Trophoblast cell (in vitro differentiated cells and primary cell): Measurements from ENCODE around the gene TMEM107. TPM values are rescaled to one million over a fixed set of nuclear protein-coding genes. Genes with fewer than 3 reads are reported as not detected.

Experiments used
- DNase-seq, 2 donors: peaks; one replicate each; pipeline ENCODE4 v3.0.0-alpha.2; 2016
- H2AFZ ChIP-seq: 2 replicates; pipeline ENCODE4 v1.6.1; 2013; ENCODE audit warnings: low read length, moderate library complexity, mild to moderate bottlenecking; ENCODE audit not compliant: insufficient read depth, poor library complexity
- H2AK5ac ChIP-seq: 2 replicates; pipeline ENCODE4 v1.6.1; 2013; ENCODE audit warnings: mild to moderate bottlenecking, low read length
- H2BK120ac ChIP-seq: 2 replicates; pipeline ENCODE4 v1.6.1; 2013; ENCODE audit warnings: low read length, mild to moderate bottlenecking, moderate library complexity; ENCODE audit not compliant: insufficient read depth, poor library complexity
- H2BK12ac ChIP-seq: 2 replicates; pipeline ENCODE4 v1.6.1; 2013; ENCODE audit warnings: mild to moderate bottlenecking, low read length, moderate library complexity
- H2BK5ac ChIP-seq: 2 replicates; pipeline ENCODE4 v1.6.1; 2013; ENCODE audit warnings: low read length, low read depth, moderate library complexity, mild to moderate bottlenecking; ENCODE audit not compliant: poor library complexity
- H3K14ac ChIP-seq: 2 replicates; pipeline ENCODE4 v1.6.1; 2013; ENCODE audit warnings: mild to moderate bottlenecking, low read length
- H3K18ac ChIP-seq: 2 replicates; pipeline ENCODE4 v1.6.1; 2013; ENCODE audit warnings: mild to moderate bottlenecking, low read length
- H3K23ac ChIP-seq: 2 replicates; pipeline ENCODE4 v1.6.1; 2013; ENCODE audit warnings: low read length
- H3K27ac ChIP-seq: 2 replicates; pipeline ENCODE4 v1.5.1; 2013; ENCODE audit warnings: low read depth, mild to moderate bottlenecking, inconsistent platforms, low read length, moderate library complexity
- H3K27me3 ChIP-seq: 2 replicates; pipeline ENCODE4 v1.6.1; 2013; ENCODE audit warnings: inconsistent platforms, mild to moderate bottlenecking, low read length, moderate library complexity; ENCODE audit not compliant: insufficient read depth
- H3K36me3 ChIP-seq, 2 experiments: 1 replicate in 1 of 2; 2 replicates in 1 of 2; pipeline ENCODE4 v1.6.1; 2013; ENCODE audit warnings: low read length in 2 of 2, mild to moderate bottlenecking in 2 of 2, moderate library complexity in 1 of 2; ENCODE audit not compliant: insufficient read depth in 2 of 2, control insufficient read depth in 1 of 2
- H3K4ac ChIP-seq: 2 replicates; pipeline ENCODE4 v1.6.1; 2013; ENCODE audit warnings: low read depth, mild to moderate bottlenecking, low read length, moderate library complexity
- H3K4me1 ChIP-seq, 2 experiments: 1 replicate in 1 of 2; 2 replicates in 1 of 2; pipeline ENCODE4 v1.6.1; 2013; ENCODE audit warnings: low read length in 2 of 2, mild to moderate bottlenecking in 2 of 2, moderate library complexity in 1 of 2; ENCODE audit not compliant: insufficient read depth in 2 of 2, control insufficient read depth in 1 of 2
- H3K4me2 ChIP-seq: 2 replicates; pipeline ENCODE4 v1.6.1; 2013; ENCODE audit warnings: inconsistent platforms, mild to moderate bottlenecking, low read length, moderate library complexity
- H3K4me3 ChIP-seq: 2 replicates; pipeline ENCODE4 v1.5.1; 2013; ENCODE audit warnings: mild to moderate bottlenecking, low read depth, low read length, inconsistent platforms
- H3K79me1 ChIP-seq: one replicate; pipeline ENCODE4 v1.6.1; 2013; ENCODE audit warnings: low read length
- H3K79me2 ChIP-seq: 2 replicates; pipeline ENCODE4 v1.6.1; 2013; ENCODE audit warnings: low read length, mild to moderate bottlenecking; ENCODE audit not compliant: control insufficient read depth, insufficient read depth, poor library complexity
- H3K9ac ChIP-seq: 2 replicates; pipeline ENCODE4 v1.6.1; 2013; ENCODE audit warnings: mild to moderate bottlenecking, low read length
- H3K9me3 ChIP-seq: 2 replicates; pipeline ENCODE4 v1.6.1; 2013; ENCODE audit warnings: low read depth, mild to moderate bottlenecking, control low read depth, inconsistent platforms, low read length; ENCODE audit not compliant: insufficient read depth
- H4K12ac ChIP-seq: 2 replicates; pipeline ENCODE4 v1.6.1; 2013; ENCODE audit warnings: low read depth, mild to moderate bottlenecking, low read length, moderate library complexity
- H4K8ac ChIP-seq: 2 replicates; pipeline ENCODE4 v1.6.1; 2013; ENCODE audit warnings: low read depth, mild to moderate bottlenecking, low read length, moderate library complexity
- H4K91ac ChIP-seq: one replicate; pipeline ENCODE4 v1.6.1; 2013; ENCODE audit warnings: low read depth, mild to moderate bottlenecking, low read length, moderate library complexity
- WGBS: extraction: QIAGEN DNeasy Blood & Tissue Kit; methylation state at CpG from one replicate; pipeline ENCODE4 v1.1.7; 2013; ENCODE audit warnings: missing lambda C conversion rate; ENCODE audit not compliant: insufficient read length, insufficient coverage; ENCODE audit errors: extremely low coverage; 5-methylcytosine and 5-hydroxymethylcytosine counted together
- polyA plus RNA-seq: library from polyadenylated mRNA; stranded (reverse); fragments of 200-250 nt; gene quantifications from 2 replicates; pipeline ENCODE4 v1.2.3, GENCODE V29; 2013

Gene TMEM107
- polyA plus RNA-seq = 7.4 and 7.6 TPM in 2 replicates

DNA sequence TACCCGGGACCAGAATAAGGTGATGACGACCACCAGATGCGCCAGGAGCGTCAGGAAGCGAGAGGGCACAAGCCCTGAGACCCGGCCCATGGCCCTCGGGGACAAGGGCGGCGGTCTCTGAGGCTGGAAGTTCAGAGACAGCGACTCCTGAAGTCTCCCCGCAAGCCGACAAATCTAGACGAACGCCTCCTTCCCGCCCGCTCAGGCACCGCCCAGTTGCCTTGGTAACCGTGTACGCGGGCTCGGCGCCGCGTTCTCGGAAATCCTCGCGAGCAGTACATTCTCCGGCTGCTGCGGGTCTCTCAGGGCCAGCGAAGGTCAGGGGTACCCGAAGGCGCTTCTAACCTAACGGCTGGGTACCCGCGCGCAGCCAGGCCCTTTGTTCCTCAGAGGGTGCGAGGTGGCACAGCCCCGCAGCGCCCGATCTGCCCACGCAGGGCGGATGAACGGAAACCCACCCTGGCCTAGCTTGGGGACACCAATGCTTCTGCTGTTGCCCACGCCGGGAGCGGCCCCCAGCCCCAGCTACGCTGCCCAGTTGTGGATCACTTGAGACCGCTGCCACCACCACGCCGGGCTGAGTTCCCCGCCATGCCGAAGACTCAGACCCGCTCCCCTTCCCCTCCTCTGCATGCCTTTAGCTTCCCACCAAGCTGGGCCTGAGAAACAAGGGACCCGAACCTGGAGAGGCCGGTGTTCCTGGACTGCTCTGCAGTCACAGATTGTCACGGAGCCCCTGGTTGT, at the start of gene TMEM107:
TMEM107 (minus strand) TSS at position 184 of the 744 bp plus-strand sequence; CDS start at position 90, 94 bp downstream.
- WGBS = no CpG with 5 or more reads among the region's 56 CpGs
- peak within 1 kb of the TSS; percentile 85 for H4K91ac ChIP-seq
- peak within 1 kb of the TSS; percentile 16 for H2BK120ac ChIP-seq
- peak within 1 kb of the TSS; percentile 81 for H3K4me3 ChIP-seq
- peak within 1 kb of the TSS; percentile 83 for H2AK5ac ChIP-seq
- H3K79me1 ChIP-seq = peaks cover 12% of the 10 kb centered on the region
- H3K27ac ChIP-seq = peak within 1 kb of the TSS; percentile 40
- H4K8ac ChIP-seq = peak within 1 kb of the TSS; percentile 97
- H3K14ac ChIP-seq = peak within 1 kb of the TSS; percentile 95
- no peak within 1 kb of the TSS for H2BK12ac ChIP-seq
- H3K36me3 ChIP-seq = no peaks in the 10 kb centered on the region
- peak within 1 kb of the TSS; percentile 95 for H3K4me2 ChIP-seq
- H2AFZ ChIP-seq = peak within 1 kb of the TSS; percentile 73
- peak within 1 kb of the TSS; percentile 85 for H4K12ac ChIP-seq
- H3K4me1 ChIP-seq = peaks cover 19 to 21% of the 10 kb centered on the region in 2 experiments
- peak within 1 kb of the TSS; percentile 65 for H2BK5ac ChIP-seq
- H3K23ac ChIP-seq = no peak within 1 kb of the TSS
- DNase-seq = peak; percentile 92 to 98
- peak within 1 kb of the TSS; percentile 88 for H3K18ac ChIP-seq
- H3K9ac ChIP-seq = peak within 1 kb of the TSS; percentile 88
- peaks cover 6% of the 10 kb centered on the region for H3K79me2 ChIP-seq
- no peaks in the 10 kb centered on the region for H3K9me3 ChIP-seq
- peak within 1 kb of the TSS; percentile 57 for H3K4ac ChIP-seq
- no peaks in the 10 kb centered on the region for H3K27me3 ChIP-seq

GRCh38 chr17:8224891-8225812, 49.0 kb upstream of the TMEM107 start:
- Histone ChIP-seq H2AK5ac (no peak overlapping the region), H4K12ac (no peak overlapping the region), H3K79me1 (peaks cover 22% of the 10 kb centered on the region), H3K4me3 (no peak overlapping the region), H3K27ac (no peak overlapping the region), H3K4me1 (peaks cover 10 to 11% of the 10 kb centered on the region in 2 experiments), H3K9ac (no peak overlapping the region), H2BK120ac (no peak overlapping the region), H3K18ac (no peak overlapping the region), H3K79me2 (peaks cover 16% of the 10 kb centered on the region), H2BK5ac (no peak overlapping the region), H3K9me3 (no peaks in the 10 kb centered on the region), H3K4ac (no peak overlapping the region), H2BK12ac (no peak overlapping the region), H4K8ac (no peak overlapping the region), H3K36me3 (peaks cover 21 to 26% of the 10 kb centered on the region in 2 experiments), H3K27me3 (no peaks in the 10 kb centered on the region), H2AFZ (no peak overlapping the region), H3K14ac (no peak overlapping the region), H3K4me2 (no peak overlapping the region), H4K91ac (no peak overlapping the region), H3K23ac (no peak overlapping the region)
- no CpG with 5 or more reads among the region's 26 CpGs for WGBS
- DNase-seq = peak; percentile 79 to 84

DNA sequence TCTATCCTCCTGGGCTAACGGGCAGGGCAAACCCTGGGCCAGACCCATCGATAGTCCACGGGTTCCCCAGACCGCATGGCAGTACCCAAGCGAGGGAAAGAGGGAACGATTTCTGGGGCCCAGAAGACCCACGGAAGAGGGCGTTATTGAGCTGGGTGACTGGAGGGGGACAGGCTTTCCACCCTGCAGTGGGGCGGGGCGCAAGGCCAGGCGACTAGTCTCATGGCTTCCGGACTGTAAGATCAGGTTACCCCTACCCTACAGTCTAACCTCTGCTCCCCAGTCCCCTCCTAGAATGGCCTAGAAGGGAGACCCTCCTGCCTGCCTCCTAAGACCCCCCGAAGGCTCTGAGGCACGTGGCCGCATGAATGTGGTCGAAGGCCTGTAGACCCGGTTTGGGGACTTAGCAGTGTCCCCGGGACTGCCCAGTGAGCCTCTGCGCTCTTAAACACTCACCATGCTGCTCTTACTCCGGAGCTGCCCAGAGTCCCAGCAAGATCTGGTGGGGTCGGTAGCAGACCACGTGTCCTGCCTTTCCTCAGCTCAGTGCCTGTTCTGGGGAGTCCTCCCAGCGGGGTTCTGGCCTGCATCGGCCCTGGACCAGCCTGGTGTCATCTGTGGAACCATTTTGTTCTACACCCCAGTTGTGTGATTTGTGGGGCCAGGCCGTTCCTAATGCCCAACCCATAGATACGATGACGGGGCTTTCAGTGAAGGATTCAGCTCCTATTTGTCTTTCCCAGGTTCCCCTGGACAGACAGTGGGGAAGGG, 47.4 kb upstream of the TMEM107 start:
- peaks cover 16% of the 10 kb centered on the region for H3K79me2 ChIP-seq
- no peaks in the 10 kb centered on the region for H3K9me3 ChIP-seq
- peak overlapping the region; percentile 87 for H4K12ac ChIP-seq
- H3K79me1 ChIP-seq = peaks cover 22% of the 10 kb centered on the region
- peak overlapping the region; percentile 83 for H3K27ac ChIP-seq
- peak overlapping the region; percentile 81 for H3K14ac ChIP-seq
- H2AK5ac ChIP-seq = peak overlapping the region; percentile 91
- peak overlapping the region; percentile 10 for H2BK12ac ChIP-seq
- peak overlapping the region; percentile 84 for H3K4me2 ChIP-seq
- H2BK5ac ChIP-seq = peak overlapping the region; percentile 76
- no CpG with 5 or more reads among the region's 27 CpGs for WGBS
- peak overlapping the region; percentile 36 for H3K9ac ChIP-seq
- H3K4me3 ChIP-seq = peak overlapping the region; percentile 79
- H3K36me3 ChIP-seq = peaks cover 8 to 14% of the 10 kb centered on the region in 2 experiments
- no peaks in the 10 kb centered on the region for H3K27me3 ChIP-seq
- peak overlapping the region; percentile 68 for H3K4ac ChIP-seq
- H3K4me1 ChIP-seq = peaks cover 10 to 11% of the 10 kb centered on the region in 2 experiments
- peak overlapping the region; percentile 40 for H3K18ac ChIP-seq
- H3K23ac ChIP-seq = no peak overlapping the region
- peak overlapping the region; percentile 92 for H4K8ac ChIP-seq
- H2BK120ac ChIP-seq = peak overlapping the region; percentile 67
- DNase-seq = peak in 1 of 2 donors; percentile 44
- peak overlapping the region; percentile 87 for H4K91ac ChIP-seq
- peak overlapping the region; percentile 81 for H2AFZ ChIP-seq
